ENCODE measurements around the gene GZMM.
A peak's percentile ranks its signal among the peaks of the same experiment; 100 is the strongest.

GZMM gene

GRCh38 chr19:566844-567243, 23.0 kb downstream of the GZMM start:
- DNase-seq (ENCODE audit: low spot score) = no peak

- DNase-seq (ENCODE audit: low spot score) = no peak
These were observed 23.5 kb downstream of the GZMM start for GRCh38 chr19:567296-567900.

- no peak for DNase-seq (ENCODE audit: low spot score)
These were observed 26.4 kb downstream of the GZMM start for GRCh38 chr19:570251-570686.

- DNase-seq (ENCODE audit: low spot score) = peak; percentile 77
These were observed 27.2 kb downstream of the GZMM start for GRCh38 chr19:570937-571565.

GRCh38 chr19:571566-571974, 27.7 kb downstream of the GZMM start:
- peak; percentile 53 for DNase-seq (ENCODE audit: low spot score)

- peak; percentile 91 for DNase-seq (ENCODE audit: low spot score)
These were observed 28.4 kb downstream of the GZMM start, which contains the start of gene BSG for GRCh38 chr19:572140-572742. TSS of gene BSG (plus strand) at chr19:572596. CDS start at chr19:572635, 39 bp downstream.

GRCh38 chr19:572743-573518, 29.1 kb downstream of the GZMM start:
- no peak for DNase-seq (ENCODE audit: low spot score)

- DNase-seq (ENCODE audit: low spot score) = no peak
These were observed 29.6 kb downstream of the GZMM start for GRCh38 chr19:573519-573825.

GRCh38 chr19:574658-575526, 31.0 kb downstream of the GZMM start:
- no peak for DNase-seq (ENCODE audit: low spot score)

GRCh38 chr19:575527-576506, 32.0 kb downstream of the GZMM start:
- no peak for DNase-seq (ENCODE audit: low spot score)

- DNase-seq (ENCODE audit: low spot score) = no peak
These were observed 33.0 kb downstream of the GZMM start for GRCh38 chr19:576768-577438.

- no peak for DNase-seq (ENCODE audit: low spot score)
These were observed 33.9 kb downstream of the GZMM start for GRCh38 chr19:577439-578392.

- no peak for DNase-seq (ENCODE audit: low spot score)
These were observed 35.4 kb downstream of the GZMM start for GRCh38 chr19:579111-579841.

GRCh38 chr19:579842-580155, 35.9 kb downstream of the GZMM start:
- DNase-seq (ENCODE audit: low spot score) = no peak

GRCh38 chr19:580274-580835, 36.5 kb downstream of the GZMM start:
- DNase-seq (ENCODE audit: low spot score) = no peak

- no peak for DNase-seq (ENCODE audit: low spot score)
These were observed 37.7 kb downstream of the GZMM start for GRCh38 chr19:581399-582111.

GRCh38 chr19:582497-583197, 38.8 kb downstream of the GZMM start:
- DNase-seq (ENCODE audit: low spot score) = no peak

All from SW480 (cell line).